Pons (tissue), 1 donor: ENCODE measurements around the gene FASTK.
"Not testable (repeated sequence)": the region's sequence is repeated elsewhere in the genome, so short reads cannot be mapped to it uniquely, and the experiment has no call there.

ENCODE experiments used
- DNase-seq: peaks from one replicate; pipeline ENCODE4 v3.0.0-alpha.2; 2016; ENCODE audit warnings: low spot score

The FASTK gene

DNA sequence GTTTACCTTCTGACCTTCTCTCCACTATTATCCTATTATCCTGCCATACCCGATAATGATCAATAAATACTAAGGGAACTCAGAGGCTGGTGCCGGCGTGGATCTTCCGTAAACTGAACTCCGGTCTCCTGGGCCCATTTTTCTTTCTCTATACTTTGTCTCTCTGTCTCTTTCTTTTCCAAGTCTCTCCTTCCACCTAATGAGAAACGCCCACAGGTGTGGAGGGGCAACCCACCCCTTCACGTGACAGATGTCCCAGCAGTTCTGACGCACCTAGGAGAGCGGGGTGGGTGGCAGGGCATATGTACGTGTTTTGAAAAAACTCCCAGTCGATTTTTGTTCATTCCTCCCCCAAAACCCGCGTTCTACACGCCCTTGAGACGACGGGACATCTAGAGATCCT is 52.9 kb downstream of the FASTK start:
- DNase-seq, result not testable (repeated sequence)

DNA sequence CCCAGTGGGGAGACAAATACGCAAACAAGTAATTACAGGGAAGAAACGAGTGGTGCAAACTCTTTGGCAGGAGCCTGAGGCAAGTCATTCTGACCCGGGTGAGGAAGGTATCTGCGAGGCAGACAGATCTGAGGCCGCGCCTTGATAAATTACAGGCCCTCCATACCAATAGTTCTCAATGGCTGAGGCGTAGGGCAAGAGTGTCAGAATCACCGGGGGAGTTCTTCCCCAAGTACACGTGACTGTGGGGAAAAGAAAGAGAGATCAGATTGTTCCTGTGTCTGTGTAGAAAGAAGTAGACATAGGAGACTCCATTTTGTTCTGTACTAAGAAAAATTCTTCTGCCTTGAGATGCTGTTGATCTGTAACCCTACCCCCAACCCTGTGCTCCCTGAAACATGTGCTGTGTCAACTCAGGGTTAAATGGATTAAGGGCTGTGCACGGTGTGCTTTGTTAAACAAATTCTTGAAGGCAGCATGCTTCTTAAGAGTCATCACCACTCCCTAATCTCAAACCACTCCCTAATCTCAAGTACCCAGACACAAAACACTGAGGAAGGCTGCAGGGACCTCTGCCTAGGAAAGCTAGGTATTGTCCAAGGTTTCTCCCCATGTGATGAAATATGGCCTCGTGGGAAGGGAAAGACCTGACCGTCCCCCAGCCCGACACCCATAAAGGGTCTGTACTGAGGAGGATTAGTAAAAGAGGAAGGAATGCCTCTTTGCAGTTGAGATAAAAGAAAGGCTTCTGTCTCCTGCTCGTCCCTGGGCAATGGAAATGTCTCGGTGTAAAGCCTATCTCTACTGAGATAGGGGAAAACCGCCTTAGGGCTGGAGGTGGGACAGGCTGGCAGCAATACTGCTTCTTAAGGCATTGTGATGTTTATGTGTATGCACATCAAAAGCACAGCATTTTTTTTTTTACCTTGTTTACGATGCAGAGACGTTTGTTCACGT is 53.6 kb downstream of the FASTK start:
- not testable (repeated sequence) for DNase-seq
